Measurements from ENCODE around the gene GADD45A.

GRCh38 chr1:67733681-67734322, 48.8 kb downstream of the GADD45A start:
- TF ChIP-seq, protein P1, sequence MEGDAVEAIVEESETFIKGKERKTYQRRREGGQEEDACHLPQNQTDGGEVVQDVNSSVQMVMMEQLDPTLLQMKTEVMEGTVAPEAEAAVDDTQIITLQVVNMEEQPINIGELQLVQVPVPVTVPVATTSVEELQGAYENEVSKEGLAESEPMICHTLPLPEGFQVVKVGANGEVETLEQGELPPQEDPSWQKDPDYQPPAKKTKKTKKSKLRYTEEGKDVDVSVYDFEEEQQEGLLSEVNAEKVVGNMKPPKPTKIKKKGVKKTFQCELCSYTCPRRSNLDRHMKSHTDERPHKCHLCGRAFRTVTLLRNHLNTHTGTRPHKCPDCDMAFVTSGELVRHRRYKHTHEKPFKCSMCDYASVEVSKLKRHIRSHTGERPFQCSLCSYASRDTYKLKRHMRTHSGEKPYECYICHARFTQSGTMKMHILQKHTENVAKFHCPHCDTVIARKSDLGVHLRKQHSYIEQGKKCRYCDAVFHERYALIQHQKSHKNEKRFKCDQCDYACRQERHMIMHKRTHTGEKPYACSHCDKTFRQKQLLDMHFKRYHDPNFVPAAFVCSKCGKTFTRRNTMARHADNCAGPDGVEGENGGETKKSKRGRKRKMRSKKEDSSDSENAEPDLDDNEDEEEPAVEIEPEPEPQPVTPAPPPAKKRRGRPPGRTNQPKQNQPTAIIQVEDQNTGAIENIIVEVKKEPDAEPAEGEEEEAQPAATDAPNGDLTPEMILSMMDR (IDR thresholded peaks at IDR 0.05; ENCODE audit: insufficient read depth, low read length, poor library complexity, severe bottlenecking): no peak
- TF ChIP-seq EZH2phosphoT487 (conservative IDR thresholded peaks at IDR 0.05; ENCODE audit: low read length): no peak

Data from SU-DHL-6 (cell line).